Head of caudate nucleus (tissue), 42 donors: ENCODE results near the gene TINAG.
"Not testable (repeated sequence)": the region's sequence is repeated elsewhere in the genome, so short reads cannot be mapped to it uniquely, and the experiment has no call there.

Experiments used
- DNase-seq, 42 donors: peaks; one replicate each; pipeline versions ENCODE4 v3.0.0 to v3.0.0-alpha.2; 2020 to 2021; ENCODE audit warnings: mixed read lengths in 7 of 42
- intact Hi-C: fragments of 100-400 bp; cut with DNase I; formaldehyde crosslinking; loops from one replicate; pipeline ENCODE4 v1.15.0; 2022

The TINAG gene

GRCh38 chr6:54299542-54300269 lies 8.5 kb upstream of the TINAG start:
- intact Hi-C loops = no loop called here
- DNase-seq = no peak

- intact Hi-C loops = no loop called here
These were observed 6.5 kb upstream of the TINAG start for GRCh38 chr6:54301770-54302169.

GRCh38 chr6:54307439-54307910 lies 766 bp upstream of the TINAG start:
- intact Hi-C loops = no loop called here

More at GRCh38 chr6:54301770-54302169, 6.5 kb upstream of the TINAG start:
- DNase-seq = no peak

GRCh38 chr6:54308986-54309315 lies 710 bp downstream of the TINAG start:
- no peak for DNase-seq

More at GRCh38 chr6:54307439-54307910, 766 bp upstream of the TINAG start:
- DNase-seq = no peak

GRCh38 chr6:54310377-54311152 lies 2.3 kb downstream of the TINAG start:
- no peak for DNase-seq
- intact Hi-C loops = no loop called here

More at GRCh38 chr6:54308986-54309315, 710 bp downstream of the TINAG start:
- intact Hi-C loops = no loop called here

GRCh38 chr6:54315656-54316055 lies 7.4 kb downstream of the TINAG start:
- intact Hi-C loops = no loop called here
- no peak for DNase-seq

DNA sequence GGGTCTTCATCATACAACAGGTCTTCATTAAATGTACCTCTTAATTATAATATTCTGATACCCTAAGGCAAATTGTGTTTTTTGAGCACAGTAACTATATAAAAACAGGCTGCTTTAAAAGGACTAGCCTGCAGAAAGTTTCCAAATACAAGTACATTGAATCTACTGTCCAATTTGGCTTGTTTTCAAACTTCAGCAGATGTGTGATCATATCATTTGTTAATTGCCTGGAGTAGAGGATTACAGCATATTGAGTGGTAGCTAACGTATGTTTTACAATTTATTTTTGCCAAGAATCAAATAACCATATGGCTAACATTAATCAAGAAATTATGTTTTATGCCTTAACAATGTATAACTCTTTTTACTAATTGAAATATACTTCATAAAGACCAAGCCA lies 12.6 kb downstream of the TINAG start:
- no peak for DNase-seq
- intact Hi-C loops = no loop called here

DNA sequence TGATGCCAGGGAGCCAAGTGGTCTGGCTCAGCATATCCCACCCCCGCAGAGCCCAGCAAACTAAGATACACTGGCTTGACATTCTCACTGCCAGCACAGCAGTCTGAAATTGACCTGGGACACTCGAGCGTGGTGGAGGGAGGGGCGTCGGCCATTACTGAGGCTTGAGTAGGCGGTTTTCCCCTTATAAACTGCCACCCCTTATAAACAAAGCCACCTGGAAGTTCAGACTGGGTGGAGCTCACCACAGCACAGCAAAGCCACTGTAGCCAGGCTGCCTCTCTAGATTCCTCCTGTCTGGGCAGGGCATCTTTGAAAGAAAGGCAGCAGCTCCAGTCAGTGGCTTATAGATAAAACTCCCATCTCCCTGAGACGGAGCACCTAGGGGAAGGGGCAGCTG lies 19.4 kb downstream of the TINAG start:
- intact Hi-C loops = no loop called here
- no peak for DNase-seq

- DNase-seq, intact Hi-C loops: not testable (repeated sequence)
These were observed 23.3 kb downstream of the TINAG start for GRCh38 chr6:54331571-54331970.

DNA sequence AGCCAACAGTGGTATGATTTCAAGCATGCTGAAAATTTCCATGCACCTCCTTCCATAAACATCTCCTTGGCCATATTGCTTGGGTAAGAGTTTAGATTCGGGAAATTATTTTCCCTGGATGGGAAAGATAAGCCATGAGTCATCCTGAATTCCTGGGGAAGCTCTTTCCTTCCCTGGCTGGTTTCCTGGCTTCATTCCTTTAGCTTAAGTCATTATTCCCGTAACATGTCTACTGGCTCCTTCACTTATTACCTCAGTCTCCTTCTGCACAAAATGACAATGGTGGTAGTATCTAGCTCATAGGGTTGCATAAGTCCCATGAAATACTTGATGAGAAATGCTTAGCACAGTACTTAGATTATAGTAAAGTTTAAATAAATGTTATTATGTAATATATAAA lies 27.6 kb downstream of the TINAG start:
- intact Hi-C loops = no loop called here
- no peak for DNase-seq

DNA sequence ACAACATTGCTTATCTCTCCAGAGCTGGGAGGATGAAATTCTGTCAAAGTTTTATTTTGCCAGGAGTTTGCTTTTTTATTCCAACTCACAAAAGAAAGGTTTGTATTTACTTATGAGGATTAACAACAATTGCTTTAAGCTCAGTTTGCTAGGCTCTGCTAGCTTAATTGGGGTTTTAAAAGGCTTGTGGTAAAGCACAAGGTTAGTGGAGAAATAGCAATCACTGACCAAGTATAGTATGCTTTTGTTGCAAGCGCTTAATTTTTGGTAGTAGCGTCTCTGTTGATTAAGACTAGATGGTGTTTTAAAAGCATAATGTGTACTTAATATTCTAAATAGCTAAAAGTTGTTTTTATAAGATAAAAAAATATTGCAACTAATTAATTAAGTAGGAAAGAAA lies 45.7 kb downstream of the TINAG start:
- intact Hi-C loops = no loop called here
- no peak for DNase-seq

- intact Hi-C loops = no loop called here
- DNase-seq = no peak
These were observed 46.4 kb downstream of the TINAG start for GRCh38 chr6:54354608-54355007.

GRCh38 chr6:54357141-54357540 lies 48.9 kb downstream of the TINAG start:
- no peak for DNase-seq
- intact Hi-C loops = no loop called here

- intact Hi-C loops = no loop called here
- no peak for DNase-seq
These were observed 52.9 kb downstream of the TINAG start for GRCh38 chr6:54361188-54361587.

GRCh38 chr6:54361734-54362133 lies 53.5 kb downstream of the TINAG start:
- DNase-seq = no peak
- intact Hi-C loops = no loop called here

DNA sequence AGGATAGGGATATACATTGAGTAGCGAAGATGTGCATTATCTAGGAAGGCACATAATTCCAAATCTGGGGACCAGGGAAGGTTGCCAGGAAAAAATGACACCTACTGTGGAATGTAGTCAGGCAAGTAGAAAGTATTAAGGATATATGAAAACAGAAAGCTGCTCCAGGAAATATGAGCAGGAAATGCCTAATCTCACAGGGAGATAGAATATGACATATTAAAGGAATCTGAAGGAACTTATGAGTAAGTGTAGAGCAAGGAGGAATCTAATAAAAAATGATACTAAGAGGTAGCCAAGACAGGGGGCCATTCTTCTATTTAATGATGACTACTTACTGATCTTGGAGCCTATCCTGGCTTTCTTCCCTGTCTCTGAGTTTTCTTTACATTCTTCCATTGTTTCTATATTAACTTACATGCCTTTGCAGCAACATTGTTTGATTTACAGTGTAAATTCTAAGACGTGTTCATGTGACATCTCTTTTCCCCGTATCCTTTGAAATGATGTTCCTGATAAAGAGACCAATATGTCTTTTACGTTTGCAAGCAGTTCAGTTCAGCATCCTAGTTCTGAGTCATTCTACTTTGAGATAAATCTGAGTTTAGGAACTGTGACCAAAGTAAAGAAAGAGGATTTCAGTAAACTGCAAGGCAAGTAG lies 58.6 kb downstream of the TINAG start:
- intact Hi-C loops = no loop called here
- no peak for DNase-seq

- no peak for DNase-seq
- intact Hi-C loops = no loop called here
These were observed 69.5 kb downstream of the TINAG start for GRCh38 chr6:54377776-54378175.

GRCh38 chr6:54386295-54386694 lies 78.1 kb downstream of the TINAG start:
- intact Hi-C loops = no loop called here
- no peak for DNase-seq

GRCh38 chr6:54390362-54390761 lies 82.1 kb downstream of the TINAG start:
- no peak for DNase-seq
- intact Hi-C loops = no loop called here

- DNase-seq = no peak
- intact Hi-C loops = no loop called here
These were observed 83.3 kb downstream of the TINAG start for GRCh38 chr6:54391577-54391976.
